CMK (cell line): ENCODE data around the gene GLRA3.
"Not testable (repeated sequence)": the region's sequence is repeated elsewhere in the genome, so short reads cannot be mapped to it uniquely, and the experiment has no call there.

Experiments
- DNase-seq: peaks from one replicate; pipeline ENCODE4 v3.0.0-alpha.2; 2010; ENCODE audit warnings: low read depth

The GLRA3 gene

GRCh38 chr4:174713821-174714220, 115.2 kb downstream of the GLRA3 start:
- no peak for DNase-seq

- no peak for DNase-seq
Measured at GRCh38 chr4:174713181-174713580, 115.9 kb downstream of the GLRA3 start.

GRCh38 chr4:174709526-174709925, 119.5 kb downstream of the GLRA3 start:
- DNase-seq: no peak

- DNase-seq: no peak
Measured at GRCh38 chr4:174708381-174708780, 120.7 kb downstream of the GLRA3 start.

- no peak for DNase-seq
Measured at GRCh38 chr4:174707902-174708301, 121.1 kb downstream of the GLRA3 start.

GRCh38 chr4:174707051-174707676, 121.9 kb downstream of the GLRA3 start:
- no peak for DNase-seq

- no peak for DNase-seq
Measured at GRCh38 chr4:174702979-174703478, 126.0 kb downstream of the GLRA3 start.

GRCh38 chr4:174699654-174700053, 129.4 kb downstream of the GLRA3 start:
- DNase-seq: no peak

GRCh38 chr4:174697896-174698295, 131.2 kb downstream of the GLRA3 start:
- no peak for DNase-seq

GRCh38 chr4:174697202-174697601, 131.8 kb downstream of the GLRA3 start:
- DNase-seq: no peak

- no peak for DNase-seq
Measured at GRCh38 chr4:174696657-174697056, 132.4 kb downstream of the GLRA3 start.

GRCh38 chr4:174691876-174692275, 137.2 kb downstream of the GLRA3 start:
- DNase-seq: not testable (repeated sequence)

GRCh38 chr4:174690665-174691064, 138.4 kb downstream of the GLRA3 start:
- DNase-seq: no peak

GRCh38 chr4:174689618-174690017, 139.4 kb downstream of the GLRA3 start:
- DNase-seq: no peak

GRCh38 chr4:174686826-174687225, 142.2 kb downstream of the GLRA3 start:
- DNase-seq: no peak

- DNase-seq: peak; percentile 74
Measured at GRCh38 chr4:174681723-174682300, 147.2 kb downstream of the GLRA3 start.

- no peak for DNase-seq
Measured at GRCh38 chr4:174674305-174674840, 154.7 kb downstream of the GLRA3 start.

GRCh38 chr4:174673865-174674264, 155.2 kb downstream of the GLRA3 start:
- DNase-seq: no peak

GRCh38 chr4:174672276-174672675, 156.8 kb downstream of the GLRA3 start:
- DNase-seq: no peak

- no peak for DNase-seq
Measured at GRCh38 chr4:174669270-174669669, 159.8 kb downstream of the GLRA3 start.

GRCh38 chr4:174665799-174666198, 163.2 kb downstream of the GLRA3 start:
- no peak for DNase-seq

- DNase-seq: no peak
Measured at GRCh38 chr4:174663216-174663615, 165.8 kb downstream of the GLRA3 start.

GRCh38 chr4:174658246-174658645, 170.8 kb downstream of the GLRA3 start:
- no peak for DNase-seq

- DNase-seq: no peak
Measured at GRCh38 chr4:174657472-174657871, 171.6 kb downstream of the GLRA3 start.
